HS-27A (cell line): Measurements from ENCODE around the gene IFI27L1.
A peak's percentile ranks its signal among the peaks of the same experiment; 100 is the strongest.

Experiments
- DNase-seq: peaks from one replicate; pipeline ENCODE4 v3.0.0-alpha.2; 2012; ENCODE audit warnings: low read depth, missing footprints

The IFI27L1 gene

DNA sequence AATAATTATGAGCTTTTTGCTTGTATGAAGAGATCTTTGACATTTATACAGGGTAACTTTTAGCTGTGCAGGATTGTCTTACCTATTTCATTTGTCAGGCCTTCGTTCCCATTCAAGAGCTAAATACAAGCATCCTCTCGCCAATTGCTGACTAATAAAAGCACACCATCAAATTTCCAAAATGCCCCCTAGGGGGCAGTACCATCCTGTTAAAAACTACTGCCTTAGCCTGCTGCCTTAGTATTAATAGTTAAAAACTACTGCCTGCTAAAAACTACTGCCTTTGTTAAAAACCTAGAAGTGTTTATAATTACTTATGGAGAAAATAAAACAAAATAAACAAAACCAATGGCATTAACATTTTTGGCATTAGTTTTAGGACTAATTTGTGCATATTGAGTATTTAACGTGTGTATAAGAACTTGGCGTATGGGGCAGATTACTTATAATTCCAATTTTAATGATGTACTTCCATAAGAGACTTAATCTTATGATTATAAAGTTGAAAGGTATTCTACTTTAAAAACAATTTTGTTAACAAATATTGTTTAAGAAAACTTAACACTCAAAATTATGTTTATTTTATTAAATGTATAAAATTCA is 51.3 kb downstream of the IFI27L1 start:
- DNase-seq = peak; percentile 33

DNA sequence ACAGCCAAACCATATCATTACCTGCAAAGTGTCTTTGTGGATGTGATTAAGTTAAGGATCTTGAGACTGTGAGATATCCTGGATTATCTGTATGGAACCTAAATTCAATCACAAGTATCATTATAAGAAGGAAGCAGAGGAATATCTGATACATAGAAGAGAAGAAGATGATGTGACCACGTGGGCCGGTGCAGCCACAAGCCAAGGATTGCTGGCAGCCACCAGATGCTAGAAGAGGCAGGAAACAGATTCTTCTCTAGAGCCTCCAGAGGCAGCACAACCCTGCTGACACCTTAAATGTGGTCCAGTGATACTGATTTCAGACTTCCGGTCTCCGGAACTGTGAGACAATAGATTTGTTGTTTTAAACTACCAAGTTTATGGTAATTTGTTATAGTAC is 54.4 kb downstream of the IFI27L1 start:
- no peak for DNase-seq

- peak; percentile 34 for DNase-seq
These were observed 55.6 kb downstream of the IFI27L1 start for GRCh38 chr14:94136575-94137331.

GRCh38 chr14:94138251-94138650 is 57.1 kb downstream of the IFI27L1 start:
- DNase-seq = no peak

DNA sequence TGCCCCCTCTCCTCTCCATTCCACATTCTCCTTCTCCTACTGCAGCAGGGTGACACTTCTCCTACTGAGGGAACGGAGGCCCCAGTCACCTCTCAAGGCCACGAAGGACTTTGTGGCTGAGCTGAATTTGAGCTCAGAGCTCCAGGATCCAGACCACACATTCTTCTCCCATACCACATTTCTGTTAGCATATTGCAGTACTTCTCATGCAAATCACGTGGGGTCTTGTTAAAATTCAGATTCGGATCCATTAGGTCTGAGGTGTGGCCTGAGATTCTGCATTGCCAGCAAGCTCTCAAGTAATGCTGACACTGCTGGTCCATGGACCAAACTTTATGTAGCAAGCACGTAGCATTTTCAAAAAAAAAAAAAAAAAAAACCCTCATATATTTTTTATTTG is 57.9 kb downstream of the IFI27L1 start:
- no peak for DNase-seq

GRCh38 chr14:94139421-94139820 is 58.3 kb downstream of the IFI27L1 start:
- no peak for DNase-seq

DNA sequence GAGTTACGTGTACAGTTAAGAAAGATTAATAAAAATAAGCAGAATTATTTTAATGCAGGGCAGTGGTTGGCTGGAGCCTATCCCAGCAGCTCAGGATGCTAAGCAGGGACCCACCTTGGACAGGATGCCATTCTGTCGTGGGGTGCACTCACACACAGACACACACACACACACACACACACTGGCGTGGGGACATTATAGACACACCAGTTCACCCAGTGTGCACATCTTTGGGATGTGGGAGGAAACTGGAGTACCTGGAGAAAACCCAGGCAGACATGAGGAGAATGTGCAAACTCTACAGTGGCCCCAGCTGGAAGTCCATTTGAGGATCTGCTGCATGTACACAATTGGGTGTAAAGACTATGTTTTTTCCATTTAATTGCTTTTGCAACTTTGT is 61.1 kb downstream of the IFI27L1 start:
- no peak for DNase-seq

DNA sequence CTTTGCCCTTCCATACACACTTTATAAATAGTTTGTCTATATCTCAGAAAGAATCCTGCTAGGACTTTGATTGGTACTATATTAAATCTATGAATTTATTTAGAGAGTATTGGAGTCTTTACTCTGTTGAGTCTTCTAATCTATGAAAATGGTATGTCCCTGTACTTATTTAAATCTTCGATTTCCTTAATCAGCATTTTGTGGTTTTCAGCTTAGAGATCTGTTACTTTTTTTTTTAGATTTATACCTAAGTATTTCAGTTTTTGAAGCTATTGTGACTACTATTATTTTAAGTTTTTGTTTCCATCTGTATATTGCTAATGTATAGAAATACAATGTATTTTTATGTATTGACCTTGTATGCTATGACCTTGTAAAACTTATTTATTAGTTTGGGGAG is 61.7 kb downstream of the IFI27L1 start:
- no peak for DNase-seq

- no peak for DNase-seq
These were observed 62.1 kb downstream of the IFI27L1 start for GRCh38 chr14:94143239-94143638.

DNA sequence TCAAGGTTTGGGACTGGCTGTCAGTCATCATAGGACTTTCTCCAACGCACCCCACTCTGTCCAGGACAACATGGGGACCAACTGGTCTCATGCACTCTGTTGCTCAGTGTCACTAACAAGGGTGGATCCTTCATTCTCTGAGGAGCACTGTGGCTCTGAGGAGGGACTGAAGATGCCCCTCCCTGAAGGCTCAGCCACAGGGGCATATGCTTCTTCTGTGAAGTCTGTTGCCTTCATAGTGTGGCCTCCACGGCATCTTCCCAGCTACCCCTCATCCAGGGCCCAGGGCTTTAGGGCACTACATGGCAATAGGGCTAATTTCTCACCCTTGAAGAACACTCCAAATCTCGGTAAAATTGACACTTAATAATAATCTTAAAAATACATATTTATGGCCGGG is 62.6 kb downstream of the IFI27L1 start:
- no peak for DNase-seq

DNA sequence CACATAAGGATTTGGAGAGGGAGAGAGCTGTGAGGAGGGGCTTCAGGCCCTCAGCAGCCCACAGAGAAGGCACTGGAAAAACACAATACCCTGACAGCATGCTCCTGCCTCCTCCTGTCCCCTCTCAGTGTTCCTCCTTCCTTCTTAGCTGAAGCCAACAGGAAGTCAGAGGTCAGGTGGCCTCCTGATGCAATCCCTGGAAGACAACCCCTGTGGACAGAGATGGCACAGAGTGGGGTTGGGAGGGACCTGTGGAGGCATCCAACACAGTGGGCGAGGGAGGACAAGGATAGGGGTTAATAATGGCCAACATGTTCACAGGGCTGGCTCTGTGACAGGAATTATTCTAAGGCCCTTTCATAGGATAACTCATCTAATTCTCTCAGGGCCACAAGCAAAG is 63.7 kb downstream of the IFI27L1 start:
- DNase-seq = no peak

DNA sequence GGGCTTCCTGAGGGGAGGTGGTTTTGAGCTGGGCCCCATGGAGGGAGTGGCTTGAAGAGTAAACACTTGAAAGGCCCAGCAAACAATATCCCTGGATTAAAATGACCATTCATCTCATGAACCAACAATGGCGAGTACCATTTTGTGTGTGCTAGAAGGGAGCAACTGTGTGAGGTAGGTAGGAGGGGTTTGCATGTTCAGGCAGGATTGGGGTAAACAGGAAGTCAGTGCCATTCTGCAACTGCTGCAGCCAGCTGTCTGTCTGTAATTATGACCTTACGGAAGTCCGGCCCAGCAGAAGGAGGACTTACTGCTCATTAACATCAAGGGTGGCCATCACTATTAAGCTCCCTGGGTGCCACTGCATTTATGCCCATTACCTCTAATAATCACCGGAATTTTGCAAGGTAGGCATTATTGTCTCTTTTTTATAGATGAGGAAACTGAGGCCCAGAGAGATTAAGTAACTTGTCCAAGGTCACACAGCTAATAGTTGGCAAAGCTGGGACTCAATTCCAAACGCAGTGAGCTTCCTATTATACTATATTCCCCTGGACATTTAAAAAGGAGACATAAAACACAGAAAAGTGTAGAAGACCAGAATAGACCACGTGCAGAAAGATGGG is 64.9 kb downstream of the IFI27L1 start:
- DNase-seq = no peak
